ENCODE results near the gene DNAJC15. TPM values are rescaled to one million over a fixed set of nuclear protein-coding genes. Genes with fewer than 3 reads are reported as not detected.
A peak's percentile ranks its signal among the peaks of the same experiment; 100 is the strongest.

Gene DNAJC15
- total RNA-seq, 1 donor from 2014 or later = 4.7 TPM

- intact Hi-C loops (cut with DNase I) = no loop called here
- H3K4me3 ChIP-seq = peak within 1 kb of the TSS; percentile 70 to 82
- H3K27ac ChIP-seq = peak within 1 kb of the TSS; percentile 90
- no peaks in the 10 kb centered on the region for H3K9me3 ChIP-seq
- TF ChIP-seq POLR2AphosphoS5 (IDR thresholded peaks at IDR 0.05; ENCODE audit: insufficient read depth in 1 of 2, low read depth in 1 of 2) (peak; percentile 6 to 83), POLR2A (IDR thresholded peaks at IDR 0.05) (peak in 1 of 2 donors; percentile 12), CTCF (IDR thresholded peaks at IDR 0.05) (no peak)
- no peaks in the 10 kb centered on the region for H3K27me3 ChIP-seq
- H3K36me3 ChIP-seq = no peaks in the 10 kb centered on the region
- peak in 1 of 2 donors; percentile 88 for DNase-seq (ENCODE audit: extremely low spot score in 2 of 2)
- peaks cover 21% of the 10 kb centered on the region for H3K4me1 ChIP-seq
Observed at GRCh38 chr13:42991898-42992763, 31.3 kb upstream of the DNAJC15 start, which contains the start of gene EPSTI1. Gene EPSTI1, minus strand, starts transcription at chr13:42992241. Its CDS starts 76 bp downstream, at chr13:42992165.

- intact Hi-C loops (cut with DNase I) = no loop called here
- Histone ChIP-seq H3K4me3 (peak overlapping the region; percentile 70 to 82), H3K27ac (peak overlapping the region; percentile 90), H3K27me3 (no peaks in the 10 kb centered on the region), H3K4me1 (peaks cover 21% of the 10 kb centered on the region), H3K9me3 (no peaks in the 10 kb centered on the region), H3K36me3 (no peaks in the 10 kb centered on the region)
- peak in 1 of 2 donors; percentile 27 for DNase-seq (ENCODE audit: extremely low spot score in 2 of 2)
- no peak for TF ChIP-seq POLR2AphosphoS5 (IDR thresholded peaks at IDR 0.05; ENCODE audit: insufficient read depth in 1 of 2, low read depth in 1 of 2)
- no peak for TF ChIP-seq CTCF (IDR thresholded peaks at IDR 0.05)
- TF ChIP-seq POLR2A (IDR thresholded peaks at IDR 0.05) = no peak
Observed at GRCh38 chr13:42992764-42993122, 30.6 kb upstream of the DNAJC15 start.

- TF ChIP-seq POLR2AphosphoS5 (IDR thresholded peaks at IDR 0.05; ENCODE audit: insufficient read depth in 1 of 2, low read depth in 1 of 2) (no peak), CTCF (IDR thresholded peaks at IDR 0.05) (no peak), POLR2A (IDR thresholded peaks at IDR 0.05) (no peak)
- H3K9me3 ChIP-seq = no peaks in the 10 kb centered on the region
- no peaks in the 10 kb centered on the region for H3K27me3 ChIP-seq
- H3K4me3 ChIP-seq = no peak overlapping the region
- no peaks in the 10 kb centered on the region for H3K36me3 ChIP-seq
- no peak for DNase-seq (ENCODE audit: extremely low spot score in 2 of 2)
- H3K4me1 ChIP-seq = peaks cover 20% of the 10 kb centered on the region
- intact Hi-C loops (cut with DNase I) = no loop called here
- H3K27ac ChIP-seq = no peak overlapping the region
Observed at GRCh38 chr13:42994878-42995277, 28.5 kb upstream of the DNAJC15 start.

- Histone ChIP-seq H3K27ac (no peak overlapping the region), H3K4me1 (peaks cover 3% of the 10 kb centered on the region), H3K9me3 (no peaks in the 10 kb centered on the region), H3K4me3 (no peak overlapping the region), H3K27me3 (no peaks in the 10 kb centered on the region), H3K36me3 (no peaks in the 10 kb centered on the region)
- no peak for DNase-seq (ENCODE audit: extremely low spot score in 2 of 2)
- no peak for TF ChIP-seq POLR2AphosphoS5 (IDR thresholded peaks at IDR 0.05; ENCODE audit: insufficient read depth in 1 of 2, low read depth in 1 of 2)
- no peak for TF ChIP-seq CTCF (IDR thresholded peaks at IDR 0.05)
- no peak for TF ChIP-seq POLR2A (IDR thresholded peaks at IDR 0.05)
- intact Hi-C loops (cut with DNase I) = no loop called here
Observed at GRCh38 chr13:42996584-42996983, 26.8 kb upstream of the DNAJC15 start.

- Histone ChIP-seq H3K4me1 (no peaks in the 10 kb centered on the region), H3K27me3 (no peaks in the 10 kb centered on the region), H3K27ac (no peak overlapping the region), H3K36me3 (no peaks in the 10 kb centered on the region), H3K4me3 (no peak overlapping the region), H3K9me3 (no peaks in the 10 kb centered on the region)
- TF ChIP-seq POLR2AphosphoS5 (IDR thresholded peaks at IDR 0.05; ENCODE audit: insufficient read depth in 1 of 2, low read depth in 1 of 2) (no peak), POLR2A (IDR thresholded peaks at IDR 0.05) (no peak), CTCF (IDR thresholded peaks at IDR 0.05) (no peak)
- no peak for DNase-seq (ENCODE audit: extremely low spot score in 2 of 2)
- intact Hi-C loops (cut with DNase I) = no loop called here
Observed at GRCh38 chr13:42997381-42997780, 26.0 kb upstream of the DNAJC15 start.
